GM21447 (cell line): ENCODE data around the gene CIITA.
"Not testable (repeated sequence)": the region's sequence is repeated elsewhere in the genome, so short reads cannot be mapped to it uniquely, and the experiment has no call there.

ENCODE experiments used
- ATAC-seq: cut with Tn5 transposase; IDR thresholded peaks from one replicate; pipeline ENCODE4 v1.9.1; 2021; ENCODE audit not compliant: unreplicated experiment

Gene CIITA

GRCh38 chr16:10876799-10877341 is at the start of gene CIITA:
Gene CIITA (plus strand): TSS chr16:10877202. CDS start chr16:10877331, 129 bp downstream.
- ATAC-seq: peak; percentile 61

- no peak for ATAC-seq
Observed at GRCh38 chr16:10827691-10828341, 49.2 kb upstream of the CIITA start.

- ATAC-seq: no peak
Observed at GRCh38 chr16:10828851-10829366, 48.1 kb upstream of the CIITA start.

GRCh38 chr16:10829390-10830098 is 47.5 kb upstream of the CIITA start:
- not testable (repeated sequence) for ATAC-seq

GRCh38 chr16:10830240-10830639 is 46.8 kb upstream of the CIITA start:
- ATAC-seq: not testable (repeated sequence)

- no peak for ATAC-seq
Observed at GRCh38 chr16:10831894-10832886, 44.8 kb upstream of the CIITA start.

GRCh38 chr16:10833271-10833670 is 43.7 kb upstream of the CIITA start:
- ATAC-seq: no peak

GRCh38 chr16:10834130-10834529 is 42.9 kb upstream of the CIITA start:
- no peak for ATAC-seq

- ATAC-seq: no peak
Observed at GRCh38 chr16:10834766-10835165, 42.2 kb upstream of the CIITA start.

- ATAC-seq: no peak
Observed at GRCh38 chr16:10835281-10835931, 41.6 kb upstream of the CIITA start.

- no peak for ATAC-seq
Observed at GRCh38 chr16:10836174-10836853, 40.7 kb upstream of the CIITA start.

- ATAC-seq: no peak
Observed at GRCh38 chr16:10838621-10839278, 38.3 kb upstream of the CIITA start.

- no peak for ATAC-seq
Observed at GRCh38 chr16:10839279-10839666, 37.7 kb upstream of the CIITA start.

GRCh38 chr16:10840703-10841102 is 36.3 kb upstream of the CIITA start:
- no peak for ATAC-seq

GRCh38 chr16:10846213-10846998 is 30.6 kb upstream of the CIITA start:
- no peak for ATAC-seq

- no peak for ATAC-seq
Observed at GRCh38 chr16:10847176-10847575, 29.8 kb upstream of the CIITA start.

- ATAC-seq: no peak
Observed at GRCh38 chr16:10849736-10850477, 27.1 kb upstream of the CIITA start.

GRCh38 chr16:10850478-10850850 is 26.5 kb upstream of the CIITA start:
- ATAC-seq: no peak
